ENCODE measurements around the gene NRCAM. TPM values are rescaled to one million over a fixed set of nuclear protein-coding genes. Genes with fewer than 3 reads are reported as not detected.

Gene NRCAM
- polyA plus RNA-seq, 1 donor (not counting 4 experiments of a cell fraction or from before 2014, with no cell fraction given), result 4.0 TPM

DNA sequence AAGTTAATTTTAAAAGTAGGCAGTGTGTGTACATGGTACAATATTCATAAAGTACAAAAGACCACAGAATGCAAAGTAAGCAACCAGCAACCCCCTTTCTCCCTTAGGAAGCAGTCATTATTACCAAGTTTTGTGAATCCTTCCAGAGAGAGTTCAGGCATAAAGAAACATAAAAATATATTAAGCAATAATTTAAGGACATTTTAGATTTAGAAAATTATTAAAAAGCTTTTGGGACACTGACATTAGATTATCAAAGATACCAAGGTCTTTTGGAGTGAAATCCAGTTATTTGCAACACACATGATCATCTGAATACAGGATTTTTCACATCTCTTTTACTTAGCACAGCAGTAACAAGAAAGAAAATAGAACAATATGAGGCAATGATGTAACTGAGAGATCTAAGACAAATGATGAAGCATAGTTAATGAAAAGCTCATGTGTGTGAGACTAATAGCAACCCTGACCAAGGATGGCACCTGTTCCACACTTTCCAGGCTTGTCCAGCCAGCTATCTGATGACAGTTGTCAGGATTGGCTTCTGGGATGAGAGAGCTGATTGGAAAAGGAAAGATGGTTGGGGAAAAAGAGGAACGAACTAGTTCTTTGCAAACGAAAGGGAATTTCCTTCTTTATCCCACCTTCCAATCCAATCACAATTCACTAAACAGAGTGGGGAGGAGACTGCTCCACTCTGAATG is 210.6 kb downstream of the NRCAM start:
- Histone ChIP-seq H3K4me3 (ENCODE audit: control insufficient read depth in 2 of 3, extremely low read depth in 1 of 3, insufficient read depth in 2 of 3, low read depth in 1 of 3, low read length in 3 of 3) (no peak overlapping the region), H2AFZ (ENCODE audit: control insufficient read depth, low read length) (no peak overlapping the region), H3K36me3 (ENCODE audit: control insufficient read depth in 2 of 2, extremely low read depth in 1 of 2, insufficient read depth in 2 of 2, low read length in 2 of 2) (no peaks in the 10 kb centered on the region), H3K4me2 (ENCODE audit: control insufficient read depth, extremely low read depth, insufficient read depth, low read depth, low read length) (no peak overlapping the region), H3K9me1 (ENCODE audit: control insufficient read depth, extremely low read depth, insufficient read depth, low read length) (no peaks in the 10 kb centered on the region), H3K4me1 (ENCODE audit: control insufficient read depth, extremely low read depth, insufficient read depth, low read length) (peaks cover 15% of the 10 kb centered on the region), H3K9ac (ENCODE audit: control insufficient read depth, extremely low read depth, insufficient read depth, low read length) (no peak overlapping the region), H3K9me3 (ENCODE audit: control insufficient read depth, low read depth, low read length) (no peaks in the 10 kb centered on the region), H4K20me1 (ENCODE audit: control insufficient read depth, extremely low read depth, insufficient read depth, low read length) (no peaks in the 10 kb centered on the region), H3K79me2 (ENCODE audit: control insufficient read depth, insufficient read depth, low read length) (no peaks in the 10 kb centered on the region), H3K27ac (ENCODE audit: control insufficient read depth, insufficient read depth, low read length) (no peak overlapping the region), H3K27me3 (ENCODE audit: control insufficient read depth, extremely low read depth, insufficient read depth, low read length) (no peaks in the 10 kb centered on the region)
- TF ChIP-seq, protein P1, sequence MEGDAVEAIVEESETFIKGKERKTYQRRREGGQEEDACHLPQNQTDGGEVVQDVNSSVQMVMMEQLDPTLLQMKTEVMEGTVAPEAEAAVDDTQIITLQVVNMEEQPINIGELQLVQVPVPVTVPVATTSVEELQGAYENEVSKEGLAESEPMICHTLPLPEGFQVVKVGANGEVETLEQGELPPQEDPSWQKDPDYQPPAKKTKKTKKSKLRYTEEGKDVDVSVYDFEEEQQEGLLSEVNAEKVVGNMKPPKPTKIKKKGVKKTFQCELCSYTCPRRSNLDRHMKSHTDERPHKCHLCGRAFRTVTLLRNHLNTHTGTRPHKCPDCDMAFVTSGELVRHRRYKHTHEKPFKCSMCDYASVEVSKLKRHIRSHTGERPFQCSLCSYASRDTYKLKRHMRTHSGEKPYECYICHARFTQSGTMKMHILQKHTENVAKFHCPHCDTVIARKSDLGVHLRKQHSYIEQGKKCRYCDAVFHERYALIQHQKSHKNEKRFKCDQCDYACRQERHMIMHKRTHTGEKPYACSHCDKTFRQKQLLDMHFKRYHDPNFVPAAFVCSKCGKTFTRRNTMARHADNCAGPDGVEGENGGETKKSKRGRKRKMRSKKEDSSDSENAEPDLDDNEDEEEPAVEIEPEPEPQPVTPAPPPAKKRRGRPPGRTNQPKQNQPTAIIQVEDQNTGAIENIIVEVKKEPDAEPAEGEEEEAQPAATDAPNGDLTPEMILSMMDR (optimal IDR thresholded peaks at IDR 0.05 in 1 of 3, IDR thresholded peaks at IDR 0.05 in 1 of 3, conservative IDR thresholded peaks at IDR 0.05 in 1 of 3; ENCODE audit: extremely low read depth in 1 of 3, insufficient read depth in 2 of 3, low read length in 3 of 3), result no peak
- no peak for TF ChIP-seq EZH2 (IDR thresholded peaks at IDR 0.05; ENCODE audit: low read length)
- FAIRE-seq (no peak), DNase-seq (ENCODE audit: low read depth, low spot score) (no peak)
- dilution Hi-C loops (cut with MboI; ENCODE audit: extremely low pct_ligation_motif_present, low sequenced_read_pairs), result no loop called here

DNA sequence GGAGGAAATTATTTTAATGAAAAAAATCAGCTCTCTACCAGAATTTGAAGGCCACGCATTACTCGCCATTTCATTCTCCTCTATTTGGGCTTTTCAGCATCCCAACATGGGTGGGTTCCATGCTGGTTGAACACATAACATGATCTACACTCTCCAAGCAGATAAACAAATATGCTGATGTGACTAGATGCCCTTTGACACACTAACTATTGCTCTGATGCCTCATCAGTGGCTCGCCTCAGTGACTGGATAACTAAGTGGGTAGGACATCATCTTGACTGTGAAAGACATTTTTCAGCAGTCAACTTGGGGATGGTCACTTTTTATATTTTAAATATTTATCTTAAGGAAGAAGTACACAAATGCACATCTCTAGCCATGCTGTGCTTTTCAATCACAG is 212.1 kb downstream of the NRCAM start:
- peaks cover 15% of the 10 kb centered on the region for H3K4me1 ChIP-seq (ENCODE audit: control insufficient read depth, extremely low read depth, insufficient read depth, low read length)
- no peaks in the 10 kb centered on the region for H3K79me2 ChIP-seq (ENCODE audit: control insufficient read depth, insufficient read depth, low read length)
- no peak for TF ChIP-seq EZH2 (IDR thresholded peaks at IDR 0.05; ENCODE audit: low read length)
- TF ChIP-seq, protein P1 (optimal IDR thresholded peaks at IDR 0.05 in 1 of 3, IDR thresholded peaks at IDR 0.05 in 1 of 3, conservative IDR thresholded peaks at IDR 0.05 in 1 of 3; ENCODE audit: extremely low read depth in 1 of 3, insufficient read depth in 2 of 3, low read length in 3 of 3), result no peak
- dilution Hi-C loops (cut with MboI; ENCODE audit: extremely low pct_ligation_motif_present, low sequenced_read_pairs), result no loop called here
- H3K9me3 ChIP-seq (ENCODE audit: control insufficient read depth, low read depth, low read length), result no peaks in the 10 kb centered on the region
- H3K9me1 ChIP-seq (ENCODE audit: control insufficient read depth, extremely low read depth, insufficient read depth, low read length), result no peaks in the 10 kb centered on the region
- H3K9ac ChIP-seq (ENCODE audit: control insufficient read depth, extremely low read depth, insufficient read depth, low read length), result no peak overlapping the region
- no peak overlapping the region for H3K27ac ChIP-seq (ENCODE audit: control insufficient read depth, insufficient read depth, low read length)
- H4K20me1 ChIP-seq (ENCODE audit: control insufficient read depth, extremely low read depth, insufficient read depth, low read length), result no peaks in the 10 kb centered on the region
- FAIRE-seq, result no peak
- no peaks in the 10 kb centered on the region for H3K27me3 ChIP-seq (ENCODE audit: control insufficient read depth, extremely low read depth, insufficient read depth, low read length)
- no peak overlapping the region for H3K4me3 ChIP-seq (ENCODE audit: control insufficient read depth in 2 of 3, extremely low read depth in 1 of 3, insufficient read depth in 2 of 3, low read depth in 1 of 3, low read length in 3 of 3)
- no peak for DNase-seq (ENCODE audit: low read depth, low spot score)
- no peak overlapping the region for H2AFZ ChIP-seq (ENCODE audit: control insufficient read depth, low read length)
- no peak overlapping the region for H3K4me2 ChIP-seq (ENCODE audit: control insufficient read depth, extremely low read depth, insufficient read depth, low read depth, low read length)
- no peaks in the 10 kb centered on the region for H3K36me3 ChIP-seq (ENCODE audit: control insufficient read depth in 2 of 2, extremely low read depth in 1 of 2, insufficient read depth in 2 of 2, low read length in 2 of 2)

All from keratinocyte (primary cell).